Measurements from ENCODE around the gene MICAL3.
"Not testable (repeated sequence)": the region's sequence is repeated elsewhere in the genome, so short reads cannot be mapped to it uniquely, and the experiment has no call there.

MICAL3 gene

GRCh38 chr22:17772958-17773605 is 251.3 kb downstream of the MICAL3 start:
- no peak for DNase-seq

GRCh38 chr22:17772249-17772957 is 252.0 kb downstream of the MICAL3 start:
- DNase-seq = no peak

GRCh38 chr22:17770180-17771077 is 253.9 kb downstream of the MICAL3 start:
- DNase-seq = no peak

GRCh38 chr22:17769716-17770082 is 254.7 kb downstream of the MICAL3 start:
- DNase-seq = no peak

- DNase-seq = no peak
Measured at GRCh38 chr22:17769013-17769715, 255.2 kb downstream of the MICAL3 start.

- peak; percentile 77 for DNase-seq
Measured at GRCh38 chr22:17767233-17768065, 256.9 kb downstream of the MICAL3 start.

- not testable (repeated sequence) for DNase-seq
Measured at GRCh38 chr22:17764852-17765251, 259.5 kb downstream of the MICAL3 start.

- no peak for DNase-seq
Measured at GRCh38 chr22:17764036-17764435, 260.3 kb downstream of the MICAL3 start.

GRCh38 chr22:17763442-17763841 is 260.9 kb downstream of the MICAL3 start:
- not testable (repeated sequence) for DNase-seq

GRCh38 chr22:17761138-17761488 is 263.2 kb downstream of the MICAL3 start:
- no peak for DNase-seq

GRCh38 chr22:17754233-17754925 is 270.0 kb downstream of the MICAL3 start:
- no peak for DNase-seq

- DNase-seq = no peak
Measured at GRCh38 chr22:17753401-17753989, 270.9 kb downstream of the MICAL3 start.

- no peak for DNase-seq
Measured at GRCh38 chr22:17751596-17751995, 272.8 kb downstream of the MICAL3 start.

- no peak for DNase-seq
Measured at GRCh38 chr22:17749605-17750395, 274.6 kb downstream of the MICAL3 start.

GRCh38 chr22:17748555-17749353 is 275.6 kb downstream of the MICAL3 start:
- DNase-seq = no peak

- DNase-seq = no peak
Measured at GRCh38 chr22:17746916-17747315, 277.4 kb downstream of the MICAL3 start.

GRCh38 chr22:17744430-17744829 is 279.9 kb downstream of the MICAL3 start:
- DNase-seq = no peak

GRCh38 chr22:17743661-17744411 is 280.5 kb downstream of the MICAL3 start:
- no peak for DNase-seq

GRCh38 chr22:17742527-17742902 is 281.8 kb downstream of the MICAL3 start:
- DNase-seq = peak; percentile 89

Data from activated CD8-positive, alpha-beta memory T cell treated with anti-CD3 and anti-CD28 coated beads for 24 hours (primary cell).